VCaP (cell line): ENCODE measurements around the gene PTX4.
"Not testable (repeated sequence)": the region's sequence is repeated elsewhere in the genome, so short reads cannot be mapped to it uniquely, and the experiment has no call there.

ENCODE experiments used
- H3K27ac ChIP-seq: fragments of 450-650 bp; 2 replicates; pipeline ENCODE4 v1.5.1; 2017
- CTCF ChIP-seq: fragments of 450-650 bp; conservative IDR thresholded peaks from 2 replicates; pipeline ENCODE4 v1.5.1; 2017; ENCODE audit warnings: mild to moderate bottlenecking, moderate library complexity

The PTX4 gene

GRCh38 chr16:1485847-1486496, 2.8 kb downstream of the PTX4 start:
- H3K27ac ChIP-seq = no peak overlapping the region
- no peak for TF ChIP-seq CTCF

GRCh38 chr16:1481906-1482835, 6.6 kb downstream of the PTX4 start:
- no peak for TF ChIP-seq CTCF
- no peak overlapping the region for H3K27ac ChIP-seq

GRCh38 chr16:1478937-1479336, 9.8 kb downstream of the PTX4 start:
- H3K27ac ChIP-seq = not testable (repeated sequence)

GRCh38 chr16:1477033-1477432, 11.7 kb downstream of the PTX4 start:
- no peak for TF ChIP-seq CTCF
- H3K27ac ChIP-seq = no peak overlapping the region

GRCh38 chr16:1475552-1476114, 13.1 kb downstream of the PTX4 start:
- peak overlapping the region; percentile 77 for H3K27ac ChIP-seq
- no peak for TF ChIP-seq CTCF

GRCh38 chr16:1474796-1475551, 13.8 kb downstream of the PTX4 start, which contains the start of gene CLCN7:
CLCN7 (minus strand) TSS chr16:1475028; CDS start chr16:1474974, 54 bp downstream.
- TF ChIP-seq CTCF = no peak
- H3K27ac ChIP-seq = peak within 1 kb of the TSS; percentile 77

- H3K27ac ChIP-seq = peak overlapping the region; percentile 77
- TF ChIP-seq CTCF = no peak
Measured at GRCh38 chr16:1474082-1474795, 14.5 kb downstream of the PTX4 start.
